HT-29 (cell line): ENCODE data around the gene SIGLEC6. TPM values are rescaled to one million over a fixed set of nuclear protein-coding genes. Genes with fewer than 3 reads are reported as not detected.
"Not testable (repeated sequence)": the region's sequence is repeated elsewhere in the genome, so short reads cannot be mapped to it uniquely, and the experiment has no call there.

ENCODE experiments used
- DNase-seq: peaks from one replicate; pipeline ENCODE4 v3.0.0-alpha.2; 2015; ENCODE audit warnings: low spot score
- total RNA-seq: library from RNA; depleted of rRNA; stranded (reverse); fragments of >200 nt; shearing (Covaris generic); gene quantifications from 2 replicates; pipeline ENCODE4 v1.2.3, GENCODE V29; 2014

SIGLEC6 gene
- total RNA-seq, 1 experiment from 2014 or later = not detected

- no peak for DNase-seq
Measured at GRCh38 chr19:51509823-51510660, 21.4 kb downstream of the SIGLEC6 start.

DNA sequence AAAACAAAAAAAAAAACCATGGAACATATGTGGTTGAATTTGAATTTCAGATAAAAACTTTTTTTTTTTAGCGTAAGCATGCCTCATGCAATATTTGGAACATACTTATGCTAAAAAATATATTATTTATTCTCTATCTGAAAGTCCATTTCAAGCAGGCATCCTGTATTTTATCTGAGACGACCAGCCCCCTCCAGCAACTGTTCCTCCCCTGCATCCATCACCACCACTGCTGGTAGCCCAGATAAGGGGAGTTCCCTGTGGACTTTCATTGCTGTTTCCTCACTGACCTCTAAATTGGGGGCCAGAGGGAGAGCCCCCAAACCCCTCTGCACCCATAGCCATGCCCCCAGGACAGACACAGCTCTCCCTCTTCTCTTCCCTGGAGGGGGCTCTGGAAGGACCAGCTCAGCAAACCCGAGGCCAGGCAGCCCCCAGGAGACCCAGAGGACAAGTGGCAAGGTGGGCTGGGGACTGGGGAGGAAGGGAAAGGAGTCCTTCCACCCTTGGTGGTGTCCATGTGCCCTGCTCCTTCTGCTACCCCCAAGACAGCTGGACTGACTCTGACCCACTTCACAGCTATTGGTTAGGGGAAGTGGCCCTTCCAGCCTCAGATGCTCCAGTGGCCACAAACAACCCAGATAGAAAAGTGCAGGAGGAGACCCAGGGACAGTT, 23.3 kb downstream of the SIGLEC6 start:
- DNase-seq = no peak

DNA sequence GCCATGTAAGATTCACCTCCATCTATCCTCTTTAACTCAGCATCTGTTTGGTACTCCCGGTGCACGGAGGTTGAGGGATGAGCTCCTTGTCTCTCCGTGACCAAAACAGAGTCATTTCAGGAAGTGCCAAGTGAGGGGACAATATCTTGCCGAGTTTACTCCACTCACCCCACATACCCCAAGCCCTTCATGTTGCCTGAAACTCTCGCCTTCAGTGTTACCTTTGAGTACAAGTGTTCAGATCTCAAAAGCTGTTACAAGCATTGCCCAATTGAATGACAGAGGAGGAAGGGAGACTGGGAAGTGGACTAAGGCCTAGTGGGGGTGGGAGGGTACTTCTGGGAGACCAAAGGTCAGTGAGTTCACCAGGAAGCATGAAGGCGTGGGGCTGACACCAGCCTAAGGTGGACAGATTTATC, 23.8 kb downstream of the SIGLEC6 start:
- DNase-seq = peak; percentile 17

GRCh38 chr19:51507192-51507591, 24.3 kb downstream of the SIGLEC6 start:
- DNase-seq = no peak

DNA sequence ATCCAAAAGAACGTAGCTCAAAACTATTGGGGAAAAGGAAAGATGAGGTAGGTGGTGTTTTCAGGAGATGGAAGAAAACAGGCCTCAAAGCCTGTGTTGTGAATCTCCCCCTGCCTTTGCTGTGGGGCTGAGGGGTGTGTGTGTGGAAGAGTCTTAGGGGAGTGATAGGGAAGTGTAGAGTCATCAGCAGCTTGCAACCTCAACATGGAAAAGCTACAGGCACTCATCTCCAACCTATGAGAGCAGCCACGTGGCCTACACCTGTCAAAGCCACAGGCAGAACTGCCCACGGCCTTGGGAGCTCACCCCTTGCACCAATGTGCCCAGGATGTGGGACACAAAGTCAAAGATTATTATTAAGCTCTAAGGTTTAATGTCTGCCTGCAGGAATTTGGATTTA, 25.6 kb downstream of the SIGLEC6 start:
- DNase-seq = no peak

- DNase-seq = no peak
Measured at GRCh38 chr19:51503896-51504295, 27.6 kb downstream of the SIGLEC6 start.

DNA sequence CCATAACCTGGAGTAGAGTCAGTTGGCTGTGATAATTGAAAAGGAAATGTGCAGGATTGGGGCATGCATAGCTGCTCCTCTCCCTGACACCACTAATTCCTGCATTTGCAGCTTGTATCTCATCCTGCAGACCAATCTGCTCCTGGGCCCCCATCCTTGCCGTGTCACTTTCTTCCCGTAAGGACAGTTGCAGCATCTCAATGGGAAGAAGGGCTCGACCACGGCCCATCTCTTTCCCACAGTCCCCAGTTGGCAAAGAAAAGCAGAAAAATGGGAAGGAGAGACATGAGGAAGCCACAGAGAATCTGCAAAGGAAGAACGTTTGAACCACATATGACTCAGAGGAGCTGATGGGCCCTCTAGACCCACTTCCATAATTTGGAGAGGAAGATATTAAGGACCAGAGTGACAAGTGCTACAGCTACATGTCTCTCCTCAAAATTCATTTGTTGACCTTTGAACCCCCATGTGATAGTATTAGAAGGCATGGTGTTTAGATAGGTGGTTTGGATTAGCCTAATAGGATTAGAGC, 28.1 kb downstream of the SIGLEC6 start:
- no peak for DNase-seq

GRCh38 chr19:51501594-51502263, 29.7 kb downstream of the SIGLEC6 start, which contains the start of gene SIGLEC12:
TSS of gene SIGLEC12 (minus strand) at chr19:51501800. CDS start at chr19:51501733, 67 bp downstream.
- DNase-seq = no peak

- not testable (repeated sequence) for DNase-seq
Measured at GRCh38 chr19:51500931-51501330, 30.5 kb downstream of the SIGLEC6 start.

DNA sequence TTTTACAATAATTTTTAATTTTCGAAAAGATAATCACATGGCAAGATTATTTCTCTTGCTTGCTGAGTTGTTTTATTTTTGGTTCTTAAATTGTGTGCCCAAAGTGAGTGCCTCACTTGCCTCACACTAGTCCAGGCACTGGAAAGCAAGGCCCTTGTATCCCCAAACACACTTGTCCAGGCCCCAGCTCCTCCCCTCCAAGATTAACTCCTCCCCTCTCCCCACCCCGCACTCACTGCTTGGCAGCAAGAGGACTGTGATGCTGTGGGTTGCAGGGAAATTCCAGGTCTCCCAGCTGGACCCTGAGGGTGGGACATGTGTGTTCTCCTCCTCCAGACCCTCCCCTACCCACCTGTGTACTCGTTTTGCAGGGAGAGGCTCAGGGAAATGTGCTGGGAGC, 33.8 kb downstream of the SIGLEC6 start:
- DNase-seq = no peak

GRCh38 chr19:51493776-51494175, 37.7 kb downstream of the SIGLEC6 start:
- DNase-seq = no peak

DNA sequence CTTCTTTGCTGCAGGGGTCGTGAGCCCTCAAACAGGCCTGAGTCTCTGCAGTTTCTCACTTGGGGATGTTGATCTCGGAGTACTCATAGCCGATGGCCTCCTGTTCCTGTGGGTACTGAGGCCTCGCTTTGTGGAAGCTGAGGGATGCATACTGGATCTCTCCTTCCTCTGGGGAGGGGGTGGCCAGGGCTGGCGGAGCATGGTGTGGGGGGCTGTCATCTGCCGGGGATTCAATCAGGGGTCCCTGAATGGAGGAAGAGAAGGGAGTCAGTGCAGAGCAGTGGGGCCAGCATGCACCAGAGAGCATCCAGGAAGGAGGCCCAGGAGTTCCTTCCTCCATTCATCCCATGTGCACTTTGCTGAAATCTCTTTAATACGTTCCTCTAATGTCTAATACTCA, 39.9 kb downstream of the SIGLEC6 start:
- no peak for DNase-seq

DNA sequence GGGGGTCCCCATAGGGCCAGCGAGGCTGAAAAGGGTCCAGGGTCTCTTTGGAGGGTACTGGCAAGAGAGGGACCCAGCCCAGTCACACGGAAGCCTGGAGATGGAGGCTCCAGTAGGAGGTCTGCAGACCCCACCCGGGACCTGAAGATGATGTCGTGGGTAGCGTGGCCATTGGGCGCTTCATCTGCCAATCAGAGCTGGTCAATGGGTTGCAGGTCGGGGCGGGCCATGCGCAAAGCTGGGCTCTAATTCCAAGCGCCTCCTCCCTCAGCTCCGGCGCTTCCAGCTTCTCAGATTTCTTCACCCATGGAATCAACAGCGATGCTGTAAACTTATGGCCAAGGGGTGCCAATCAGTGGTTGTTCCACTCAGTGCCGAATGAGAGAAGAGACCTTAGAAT, 40.8 kb downstream of the SIGLEC6 start:
- no peak for DNase-seq

DNA sequence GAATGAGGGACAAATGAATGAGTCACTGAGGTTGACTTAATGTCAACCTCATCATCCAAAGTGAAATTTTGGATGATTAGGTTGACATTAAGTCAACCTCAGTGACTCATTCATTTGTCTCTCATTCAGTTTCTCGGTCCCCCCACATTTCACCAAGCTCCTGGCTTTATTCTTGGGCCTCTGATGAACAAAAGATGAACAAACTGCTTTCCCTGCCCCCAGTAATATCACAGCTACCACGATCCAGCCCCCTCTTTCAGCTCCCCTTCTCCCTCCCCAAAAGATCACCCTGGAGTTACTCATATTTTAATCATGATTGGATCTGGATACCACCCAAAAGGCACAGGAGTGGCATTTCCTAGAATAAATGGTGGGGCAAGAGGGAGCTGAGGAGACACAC, 42.4 kb downstream of the SIGLEC6 start:
- DNase-seq = no peak

DNA sequence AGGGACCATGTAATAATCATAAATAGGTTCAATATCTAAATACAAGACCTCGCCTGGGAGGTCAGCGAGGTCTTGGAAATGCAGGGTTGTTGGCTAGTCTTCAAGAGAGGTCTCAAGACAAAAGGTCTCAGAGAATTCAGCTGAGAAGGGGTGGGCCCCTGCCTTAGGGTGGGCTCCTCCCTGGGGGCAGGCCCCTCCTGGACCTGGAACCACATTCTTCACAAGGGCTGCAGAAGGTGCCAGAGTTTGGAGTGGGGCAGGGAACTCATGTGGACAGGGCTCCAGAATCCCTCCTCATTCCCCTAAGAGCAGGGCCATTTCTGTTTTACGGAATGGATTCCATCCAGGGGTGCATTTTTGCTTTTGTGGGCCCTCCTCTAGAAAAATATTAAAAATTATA, 43.0 kb downstream of the SIGLEC6 start:
- no peak for DNase-seq

DNA sequence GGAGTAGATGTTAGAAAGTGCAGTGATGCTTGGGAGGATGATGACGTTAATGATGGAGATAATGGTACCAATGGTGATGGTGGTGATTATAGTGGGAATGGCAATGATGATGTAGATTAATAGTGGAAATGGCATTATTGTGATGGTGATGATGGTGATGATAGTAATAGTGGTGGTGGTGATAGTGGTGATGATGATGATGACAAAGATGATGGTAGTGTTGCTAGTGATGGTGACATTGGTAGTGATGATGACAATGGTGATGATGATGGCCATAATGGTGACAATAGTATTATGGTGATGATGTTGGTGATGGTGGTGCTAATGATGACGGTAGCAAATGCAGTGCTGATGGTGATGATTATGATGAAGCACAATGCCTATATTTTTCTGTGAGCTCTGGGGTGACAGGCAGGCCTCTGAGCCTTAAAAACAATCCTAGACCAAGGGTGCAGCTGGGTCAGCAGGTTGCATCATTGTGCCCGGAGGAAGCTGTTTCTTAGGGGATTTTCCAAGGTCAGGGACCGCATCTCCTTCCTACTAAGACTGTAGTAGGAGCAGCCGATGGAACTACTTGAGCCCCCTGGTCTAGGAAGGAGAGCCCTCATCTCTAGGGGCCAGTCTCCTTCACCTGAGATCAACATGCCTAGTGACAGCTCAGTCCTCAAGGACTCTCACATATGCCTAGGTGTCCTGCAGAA, 45.4 kb downstream of the SIGLEC6 start:
- DNase-seq = no peak

- DNase-seq = peak; percentile 75
Measured at GRCh38 chr19:51480590-51480989, 50.9 kb downstream of the SIGLEC6 start.

GRCh38 chr19:51479531-51480331, 51.7 kb downstream of the SIGLEC6 start:
- DNase-seq = no peak

GRCh38 chr19:51478381-51479234, 52.9 kb downstream of the SIGLEC6 start, which contains the start of gene CEACAM18:
TSS of gene CEACAM18 (plus strand) at chr19:51478539.
- DNase-seq = peak; percentile 43

- DNase-seq = no peak
Measured at GRCh38 chr19:51477344-51477743, 54.1 kb downstream of the SIGLEC6 start.
